H1 (cell line): ENCODE data around the gene B4GALT5. TPM values are rescaled to one million over a fixed set of nuclear protein-coding genes. Genes with fewer than 3 reads are reported as not detected.

ENCODE experiments used
- CTCF ChIA-PET: fragments of 300-600 bp; sonication (Branson Sonifier 250); formaldehyde crosslinking; loops from one replicate; lab custom pipeline; 2021; ENCODE audit not compliant: partially characterized antibody; lab: Charles Lee
- POLR2A ChIA-PET: fragments of 300-600 bp; sonication (Branson Sonifier 250); formaldehyde crosslinking; loops from one replicate; lab custom pipeline; 2021; ENCODE audit warnings: inconsistent platforms; ENCODE audit not compliant: partially characterized antibody; lab: Charles Lee
- DNase-seq, 2 experiments: peaks; one replicate each; pipeline versions ENCODE4 v3.0.0 to v3.0.0-alpha.2; 2010 to 2022; ENCODE audit warnings: low spot score in 2 of 2, low read depth in 1 of 2, mixed read lengths in 1 of 2
- FAIRE-seq: peaks from 2 replicates; lab custom pipeline; 2011; peaks lifted over from hg19 to GRCh38; lab: Jason Lieb, UNC
- H2AFZ ChIP-seq: 2 replicates; pipeline ENCODE4 v1.8.1; 2012; ENCODE audit warnings: low read length, inconsistent platforms
- H2AK5ac ChIP-seq: 2 replicates; pipeline ENCODE4 v1.6.1; 2013; ENCODE audit warnings: low read depth, low read length
- H2BK120ac ChIP-seq: replicated peaks from 2 replicates; pipeline ENCODE3; 2013; ENCODE audit warnings: low read depth, low read length, inconsistent platforms
- H2BK12ac ChIP-seq: 2 replicates; pipeline ENCODE4 v1.6.1; 2013; ENCODE audit warnings: low read depth, low read length
- H2BK15ac ChIP-seq: 2 replicates; pipeline ENCODE4 v1.6.1; 2013; ENCODE audit warnings: low read length
- H2BK20ac ChIP-seq: 2 replicates; pipeline ENCODE4 v1.6.1; 2013; ENCODE audit warnings: low read length
- H2BK5ac ChIP-seq: 2 replicates; pipeline ENCODE4 v1.6.1; 2013; ENCODE audit warnings: low read depth, low read length
- H3K14ac ChIP-seq: 2 replicates; pipeline ENCODE4 v1.6.1; 2013; ENCODE audit warnings: inconsistent platforms; ENCODE audit not compliant: insufficient read length
- H3K18ac ChIP-seq: 2 replicates; pipeline ENCODE4 v1.6.1; 2013; ENCODE audit warnings: low read length; ENCODE audit errors: extremely low read depth
- H3K23ac ChIP-seq: 2 replicates; pipeline ENCODE4 v1.6.1; 2013; ENCODE audit warnings: inconsistent platforms; ENCODE audit not compliant: insufficient read length
- H3K23me2 ChIP-seq: 2 replicates; pipeline ENCODE4 v1.6.1; 2013; ENCODE audit warnings: low read depth, low read length
- H3K27ac ChIP-seq: 2 replicates; pipeline ENCODE4 v1.6.1; 2011; ENCODE audit warnings: low read depth, low read length, inconsistent platforms
- H3K27me3 ChIP-seq, 4 experiments: replicated peaks in 1 of 4; 1 replicate in 1 of 4; 2 replicates in 3 of 4; pipeline versions ENCODE4 v1.6.1 to v1.8.1; 2011 to 2013; ENCODE audit warnings: low read length in 3 of 4, mild to moderate bottlenecking in 3 of 4, inconsistent platforms in 2 of 4, mixed read lengths in 2 of 4, moderate library complexity in 1 of 4; ENCODE audit not compliant: control insufficient read depth in 3 of 4, insufficient read depth in 3 of 4; ENCODE audit errors: extremely low read depth in 1 of 4
- H3K36me3 ChIP-seq, 4 experiments: 2 replicates each; pipeline versions ENCODE4 v1.6.1 to v1.8.1; 2011 to 2013; ENCODE audit warnings: mild to moderate bottlenecking in 4 of 4, low read length in 3 of 4, moderate library complexity in 2 of 4, control low read depth in 1 of 4, inconsistent platforms in 1 of 4; ENCODE audit not compliant: insufficient read depth in 4 of 4, control insufficient read depth in 2 of 4
- H3K4ac ChIP-seq: replicated peaks from 2 replicates; pipeline ENCODE3; 2013; ENCODE audit warnings: low read length, low read depth, mixed read lengths, inconsistent platforms; ENCODE audit not compliant: insufficient read length
- H3K4me1 ChIP-seq, 4 experiments: replicated peaks in 1 of 4; 1 replicate in 1 of 4; 2 replicates in 3 of 4; pipeline versions ENCODE4 v1.6.1 to v1.8.1; 2011 to 2013; ENCODE audit warnings: low read length in 3 of 4, inconsistent platforms in 2 of 4, mixed read lengths in 1 of 4; ENCODE audit not compliant: insufficient read depth in 4 of 4, control insufficient read depth in 3 of 4
- H3K4me2 ChIP-seq, 2 experiments: 2 replicates each; pipeline versions ENCODE4 v1.6.1 to v1.8.1; 2011 to 2013; ENCODE audit warnings: low read depth in 2 of 2, low read length in 2 of 2, control low read depth in 1 of 2, inconsistent platforms in 1 of 2, mild to moderate bottlenecking in 1 of 2; ENCODE audit not compliant: insufficient read depth in 1 of 2
- H3K4me3 ChIP-seq, 4 experiments: fragments of 200-600, 300-600 bp in 1 of 4; sonication (generic), shearing (Covaris generic), sonication (Bioruptor Twin) in 1 of 4; 2 replicates each; pipeline versions ENCODE4 v1.5.1 to v1.8.1; 2011 to 2016; ENCODE audit warnings: low read length in 4 of 4, low read depth in 3 of 4, control low read depth in 2 of 4, inconsistent platforms in 2 of 4, mild to moderate bottlenecking in 2 of 4, mixed read lengths in 1 of 4, moderate library complexity in 1 of 4; ENCODE audit not compliant: insufficient read depth in 2 of 4; ENCODE audit errors: extremely low read depth in 1 of 4
- H3K56ac ChIP-seq: replicated peaks from 2 replicates; pipeline ENCODE3; 2013; ENCODE audit warnings: low read depth, mild to moderate bottlenecking, mixed read lengths, low read length, inconsistent platforms; ENCODE audit not compliant: insufficient read length
- H3K79me1 ChIP-seq: 2 replicates; pipeline ENCODE4 v1.6.1; 2013; ENCODE audit warnings: low read depth, low read length, control low read depth
- H3K79me2 ChIP-seq, 2 experiments: 2 replicates each; pipeline versions ENCODE4 v1.6.1 to v1.8.1; 2012 to 2013; ENCODE audit warnings: low read length in 2 of 2, mild to moderate bottlenecking in 2 of 2, inconsistent platforms in 1 of 2; ENCODE audit not compliant: insufficient read depth in 2 of 2, control insufficient read depth in 1 of 2
- H3K9ac ChIP-seq, 4 experiments: replicated peaks in 1 of 4; 1 replicate in 1 of 4; 2 replicates in 3 of 4; pipeline versions ENCODE4 v1.6.1 to v1.8.1; 2011 to 2013; ENCODE audit warnings: low read depth in 3 of 4, low read length in 3 of 4, control low read depth in 2 of 4, mild to moderate bottlenecking in 2 of 4, moderate library complexity in 2 of 4, inconsistent platforms in 1 of 4; ENCODE audit errors: extremely low read depth in 1 of 4
- H3K9me3 ChIP-seq, 2 experiments: 2 replicates each; pipeline versions ENCODE4 v1.6.1 to v1.8.1; 2012 to 2013; ENCODE audit warnings: mild to moderate bottlenecking in 2 of 2, moderate library complexity in 2 of 2, control low read depth in 1 of 2, inconsistent platforms in 1 of 2, low read depth in 1 of 2, low read length in 1 of 2, mixed read lengths in 1 of 2; ENCODE audit not compliant: insufficient read depth in 2 of 2
- H4K20me1 ChIP-seq, 2 experiments: replicated peaks in 1 of 2; 2 replicates each; pipeline versions ENCODE3 to v1.8.1; 2011 to 2013; ENCODE audit warnings: inconsistent platforms in 2 of 2, low read length in 2 of 2, mild to moderate bottlenecking in 1 of 2; ENCODE audit not compliant: insufficient read depth in 2 of 2, control insufficient read depth in 1 of 2
- H4K5ac ChIP-seq: 2 replicates; pipeline ENCODE4 v1.6.1; 2013; ENCODE audit warnings: low read length, low read depth, mixed read lengths, inconsistent platforms; ENCODE audit not compliant: insufficient read length
- H4K8ac ChIP-seq: 2 replicates; pipeline ENCODE4 v1.8.0; 2013; ENCODE audit warnings: mild to moderate bottlenecking, moderate library complexity, low read length, inconsistent platforms; ENCODE audit not compliant: insufficient read depth; ENCODE audit errors: extremely low read depth
- H4K91ac ChIP-seq: replicated peaks from 2 replicates; pipeline ENCODE3; 2013; ENCODE audit warnings: low read length, mixed read lengths, inconsistent platforms; ENCODE audit not compliant: insufficient read length
- BACH1 ChIP-seq: IDR thresholded peaks from 2 replicates; pipeline ENCODE4 v1.6.1; 2012; ENCODE audit warnings: low read length, improper control_type of control experiment
- BCL11A ChIP-seq, 2 experiments: IDR thresholded peaks; one replicate each; pipeline ENCODE4 v1.6.1; 2011; ENCODE audit warnings: low read depth in 2 of 2, low read length in 2 of 2, mild to moderate bottlenecking in 2 of 2
- CHD2 ChIP-seq: IDR thresholded peaks from 2 replicates; pipeline ENCODE4 v1.6.1; 2012; ENCODE audit warnings: low read length, improper control_type of control experiment
- MAFK ChIP-seq: IDR thresholded peaks from 2 replicates; pipeline ENCODE4 v1.6.1; 2012; ENCODE audit warnings: low read depth, mild to moderate bottlenecking, improper control_type of control experiment, low read length
- TCF12 ChIP-seq: IDR thresholded peaks from 2 replicates; pipeline ENCODE4 v1.6.1; 2011; ENCODE audit warnings: low read depth, mild to moderate bottlenecking, low read length
- WGBS, 2 experiments: shearing (Covaris generic) in 1 of 2; methylation state at CpG; one replicate each; pipeline versions ENCODE4 v1.1.6 to v1.1.7; 2013 to 2015; ENCODE audit warnings: low lambda C conversion rate in 2 of 2, mixed read lengths in 2 of 2, inconsistent platforms in 1 of 2, low coverage in 1 of 2, missing lambda C conversion rate in 1 of 2; ENCODE audit not compliant: insufficient replicate concordance in 2 of 2, insufficient coverage in 1 of 2, insufficient read length in 1 of 2; ENCODE audit errors: extremely low coverage in 1 of 2, missing lambda C conversion rate in 1 of 2; 5-methylcytosine and 5-hydroxymethylcytosine counted together
- polyA plus RNA-seq, 7 experiments: library from polyadenylated mRNA; depleted of rRNA in 3 of 7; stranded (reverse) in 5 of 7; unstranded in 2 of 7; fragments of >200 nt in 5 of 7; fragments of 200-250 nt in 2 of 7; gene quantifications; 1 replicate in 5 of 7; 2 replicates in 1 of 7; 4 replicates in 1 of 7; pipeline versions ENCODE4 v1.2.1 to v1.2.3, GENCODE V29; 2011 to 2013; ENCODE audit warnings: missing spikeins in 2 of 7, mixed read lengths in 2 of 7
- total RNA-seq: library from RNA; stranded (reverse); fragmentation: NEBNext Ultra II Directional; extraction: Animal tissue kit (Norgen Biotek cat#: 25700); gene quantifications from 2 replicates; pipeline ENCODE4 v1.2.1, GENCODE V29; 2021

B4GALT5 gene
- total and polyA plus RNA-seq, 2 of the 8 experiments (the other 6 are each of a cell fraction or from before 2014, with no cell fraction given), result 46.5 to 75.4 TPM

DNA sequence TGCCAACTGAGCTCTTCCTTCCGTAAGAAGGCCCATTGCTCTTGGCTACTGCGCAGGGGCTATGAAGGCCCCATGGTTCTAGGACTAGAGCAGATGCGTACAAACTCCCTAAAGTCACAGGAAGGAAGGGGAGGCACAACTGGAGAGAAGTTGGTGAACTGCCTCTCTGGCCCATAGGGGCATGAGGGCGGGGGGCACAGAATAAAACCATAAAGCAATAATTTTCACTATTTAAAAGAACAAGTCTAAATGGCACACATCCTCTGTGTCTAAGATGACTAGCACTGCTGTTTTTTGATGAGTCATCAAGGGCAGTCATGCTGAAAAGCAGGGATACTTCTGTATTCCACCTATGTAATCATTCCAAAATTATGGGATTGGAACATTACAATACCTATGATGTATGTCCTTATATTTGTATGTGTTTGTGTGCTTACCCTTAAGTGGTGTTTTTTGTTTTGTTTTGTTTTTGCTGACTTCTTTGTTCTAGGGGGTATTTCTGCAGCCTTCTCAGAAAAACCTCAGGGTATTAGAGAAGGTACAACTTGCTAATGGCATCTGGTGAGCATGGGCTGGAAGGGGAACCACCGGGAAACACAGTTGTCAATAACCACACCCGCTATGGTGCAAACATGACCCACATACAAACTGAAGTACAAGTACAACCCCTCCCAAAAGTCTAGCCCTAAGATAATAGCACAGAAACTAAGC is 36.9 kb downstream of the B4GALT5 start:
- Histone ChIP-seq H3K14ac (no peak overlapping the region), H3K27ac (no peak overlapping the region)

More for the DNA sequence above, 36.9 kb downstream of the B4GALT5 start:
- no peak overlapping the region; the same call in 1 of the 2 replicates for H2BK15ac ChIP-seq
- H3K23ac ChIP-seq, result no peak overlapping the region
- no peak overlapping the region for H3K56ac ChIP-seq
- no peak overlapping the region; the same call in 1 of the 2 replicates for H3K18ac ChIP-seq
- H3K4me3 ChIP-seq, result no peak overlapping the region
- POLR2A ChIA-PET, result interaction anchor here (1.8 kb wide), 1 partner anchor 11 kb away, joined by 8 read pairs; no protein-coding TSS in a partner anchor
- H2BK12ac ChIP-seq, result no peak overlapping the region
- H2BK20ac ChIP-seq, result no peak overlapping the region
- no peak overlapping the region for H2BK120ac ChIP-seq
- no peaks in the 10 kb centered on the region; the same call in 1 of the 2 replicates for H3K23me2 ChIP-seq
- FAIRE-seq, result no peak
- H3K79me2 ChIP-seq, result peaks cover 50 to 97% of the 10 kb centered on the region in 2 experiments
- no peak overlapping the region for H4K5ac ChIP-seq
- H4K91ac ChIP-seq, result no peak overlapping the region
- no peak overlapping the region for H3K9ac ChIP-seq
- H4K8ac ChIP-seq, result no peak overlapping the region; the same call in 1 of the 2 replicates
- 87% methylated on average over 6 of the region's 6 CpGs; no CpG with 5 or more reads in 1 of the 2 experiments for WGBS, 2 experiments
- H2AFZ ChIP-seq, result no peak overlapping the region
- H3K27me3 ChIP-seq, result no peaks in the 10 kb centered on the region
- H3K4me2 ChIP-seq, result no peak overlapping the region
- no peak overlapping the region for H2AK5ac ChIP-seq
- DNase-seq, result no peak
- H3K79me1 ChIP-seq, result peaks cover 10% of the 10 kb centered on the region
- peaks cover 16 to 27% of the 10 kb centered on the region in 2 experiments for H4K20me1 ChIP-seq
- H2BK5ac ChIP-seq, result no peak overlapping the region
- CTCF ChIA-PET, result interaction anchor here (0.6 to 2.0 kb wide), 3 partner anchors 15 to 213 kb away, joined by 3 to 8 read pairs (median 5); no protein-coding TSS in a partner anchor
- TF ChIP-seq CHD2 (no peak), BCL11A (IDR thresholded peaks at IDR 0.05; ENCODE audit: low read depth in 2 of 2, low read length in 2 of 2) (no peak), TCF12 (no peak), MAFK (peak; percentile 57; the same call in 1 of the 2 replicates), BACH1 (peak; percentile 70)
- TF ChIP-seq, all 59 proteins: peak for 2
- H3K36me3 ChIP-seq, result no peaks in the 10 kb centered on the region
- no peak overlapping the region for H3K4ac ChIP-seq
- H3K9me3 ChIP-seq, result no peaks in the 10 kb centered on the region
- peaks cover 0 to 26% (median 10%) of the 10 kb centered on the region in 4 experiments; a peak in 5 of 7 replicates for H3K4me1 ChIP-seq
